ENCODE data around the gene TTLL11.

- TF ChIP-seq CTCF (optimal IDR thresholded peaks at IDR 0.05 in 1 of 3, IDR thresholded peaks at IDR 0.05 in 1 of 3, conservative IDR thresholded peaks at IDR 0.05 in 1 of 3; ENCODE audit: extremely low read depth in 1 of 3, insufficient read depth in 2 of 3, low read length in 3 of 3) = no peak
- TF ChIP-seq EZH2 (IDR thresholded peaks at IDR 0.05; ENCODE audit: low read length) = no peak
Observed at GRCh38 chr9:121901616-121902015, 191.5 kb downstream of the TTLL11 start.

All from keratinocyte (primary cell).